ENCODE measurements around the gene ARL6IP6.
A peak's percentile ranks its signal among the peaks of the same experiment; 100 is the strongest.

ARL6IP6 gene

GRCh38 chr2:152718076-152718908 lies at the start of gene ARL6IP6:
ARL6IP6 (plus strand) TSS chr2:152718620; CDS start chr2:152718625, 5 bp downstream.
- DNase-seq (ENCODE audit: low read depth in 2 of 2), result peak; percentile 76 to 78

- no peak for DNase-seq (ENCODE audit: low read depth in 2 of 2)
Measured at GRCh38 chr2:152674334-152674733, 44.1 kb upstream of the ARL6IP6 start.

- no peak for DNase-seq (ENCODE audit: low read depth in 2 of 2)
Measured at GRCh38 chr2:152676461-152676860, 42.0 kb upstream of the ARL6IP6 start.

GRCh38 chr2:152678808-152679207 lies 39.6 kb upstream of the ARL6IP6 start:
- DNase-seq (ENCODE audit: low read depth in 2 of 2), result no peak

- DNase-seq (ENCODE audit: low read depth in 2 of 2), result no peak
Measured at GRCh38 chr2:152682663-152683062, 35.8 kb upstream of the ARL6IP6 start.

GRCh38 chr2:152683400-152683799 lies 35.0 kb upstream of the ARL6IP6 start:
- no peak for DNase-seq (ENCODE audit: low read depth in 2 of 2)

- no peak for DNase-seq (ENCODE audit: low read depth in 2 of 2)
Measured at GRCh38 chr2:152686321-152686720, 32.1 kb upstream of the ARL6IP6 start.

- no peak for DNase-seq (ENCODE audit: low read depth in 2 of 2)
Measured at GRCh38 chr2:152693033-152693432, 25.4 kb upstream of the ARL6IP6 start.

GRCh38 chr2:152694161-152694661 lies 24.2 kb upstream of the ARL6IP6 start:
- DNase-seq (ENCODE audit: low read depth in 2 of 2), result no peak

- no peak for DNase-seq (ENCODE audit: low read depth in 2 of 2)
Measured at GRCh38 chr2:152695763-152696162, 22.7 kb upstream of the ARL6IP6 start.

GRCh38 chr2:152696476-152696875 lies 21.9 kb upstream of the ARL6IP6 start:
- DNase-seq (ENCODE audit: low read depth in 2 of 2), result peak; percentile 42 to 46

- DNase-seq (ENCODE audit: low read depth in 2 of 2), result no peak
Measured at GRCh38 chr2:152701198-152701597, 17.2 kb upstream of the ARL6IP6 start.

- DNase-seq (ENCODE audit: low read depth in 2 of 2), result no peak
Measured at GRCh38 chr2:152706477-152707021, 11.9 kb upstream of the ARL6IP6 start.

GRCh38 chr2:152708742-152709141 lies 9.7 kb upstream of the ARL6IP6 start:
- no peak for DNase-seq (ENCODE audit: low read depth in 2 of 2)

- no peak for DNase-seq (ENCODE audit: low read depth in 2 of 2)
Measured at GRCh38 chr2:152710713-152711112, 7.7 kb upstream of the ARL6IP6 start.

- DNase-seq (ENCODE audit: low read depth in 2 of 2), result no peak
Measured at GRCh38 chr2:152715112-152715511, 3.3 kb upstream of the ARL6IP6 start.

- no peak for DNase-seq (ENCODE audit: low read depth in 2 of 2)
Measured at GRCh38 chr2:152715854-152716428, 2.5 kb upstream of the ARL6IP6 start.

- DNase-seq (ENCODE audit: low read depth in 2 of 2), result no peak
Measured at GRCh38 chr2:152716805-152717227, 1.6 kb upstream of the ARL6IP6 start.

- peak; percentile 95 to 96 for DNase-seq (ENCODE audit: low read depth in 2 of 2)
Measured at GRCh38 chr2:152717228-152718075, 968 bp upstream of the ARL6IP6 start, which contains the start of gene PRPF40A. PRPF40A (minus strand) TSS chr2:152717461; CDS start chr2:152717439, 22 bp downstream.

GRCh38 chr2:152718909-152719645 lies 657 bp downstream of the ARL6IP6 start:
- DNase-seq (ENCODE audit: low read depth in 2 of 2), result no peak

- DNase-seq (ENCODE audit: low read depth in 2 of 2), result no peak
Measured at GRCh38 chr2:152720794-152721193, 2.4 kb downstream of the ARL6IP6 start.
